NCI-H524 (cell line): ENCODE data around the gene ZBTB42.

ENCODE experiments used
- DNase-seq, 2 experiments: peaks; one replicate each; lab custom pipeline; 2025; lab: John Stamatoyannopoulos, UW

The ZBTB42 gene

GRCh38 chr14:104769324-104770071 is 31.4 kb upstream of the ZBTB42 start:
- no peak for DNase-seq

GRCh38 chr14:104770072-104770579 is 30.8 kb upstream of the ZBTB42 start:
- no peak for DNase-seq

- no peak for DNase-seq
Observed at GRCh38 chr14:104770851-104771272, 30.0 kb upstream of the ZBTB42 start.

DNA sequence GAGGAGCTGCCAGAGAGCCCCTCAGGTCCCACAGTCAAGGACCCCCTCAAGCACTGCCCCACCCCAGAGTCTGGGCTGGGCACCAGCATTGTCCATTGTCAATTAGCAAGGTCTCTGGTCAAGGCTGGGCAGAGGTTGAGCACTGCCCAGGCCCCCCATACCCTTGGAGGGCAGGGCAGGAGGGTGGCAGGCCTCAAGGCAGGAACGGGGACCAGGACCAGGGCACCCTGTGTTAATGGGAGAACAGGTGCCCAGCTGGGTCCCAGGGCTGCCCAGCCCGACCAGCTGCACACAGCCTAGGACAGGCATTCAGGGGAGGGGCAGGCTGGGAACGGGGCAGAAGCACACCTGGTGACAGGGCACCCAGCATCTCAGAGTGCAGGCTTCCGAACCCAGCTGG is 29.5 kb upstream of the ZBTB42 start:
- DNase-seq = no peak

DNA sequence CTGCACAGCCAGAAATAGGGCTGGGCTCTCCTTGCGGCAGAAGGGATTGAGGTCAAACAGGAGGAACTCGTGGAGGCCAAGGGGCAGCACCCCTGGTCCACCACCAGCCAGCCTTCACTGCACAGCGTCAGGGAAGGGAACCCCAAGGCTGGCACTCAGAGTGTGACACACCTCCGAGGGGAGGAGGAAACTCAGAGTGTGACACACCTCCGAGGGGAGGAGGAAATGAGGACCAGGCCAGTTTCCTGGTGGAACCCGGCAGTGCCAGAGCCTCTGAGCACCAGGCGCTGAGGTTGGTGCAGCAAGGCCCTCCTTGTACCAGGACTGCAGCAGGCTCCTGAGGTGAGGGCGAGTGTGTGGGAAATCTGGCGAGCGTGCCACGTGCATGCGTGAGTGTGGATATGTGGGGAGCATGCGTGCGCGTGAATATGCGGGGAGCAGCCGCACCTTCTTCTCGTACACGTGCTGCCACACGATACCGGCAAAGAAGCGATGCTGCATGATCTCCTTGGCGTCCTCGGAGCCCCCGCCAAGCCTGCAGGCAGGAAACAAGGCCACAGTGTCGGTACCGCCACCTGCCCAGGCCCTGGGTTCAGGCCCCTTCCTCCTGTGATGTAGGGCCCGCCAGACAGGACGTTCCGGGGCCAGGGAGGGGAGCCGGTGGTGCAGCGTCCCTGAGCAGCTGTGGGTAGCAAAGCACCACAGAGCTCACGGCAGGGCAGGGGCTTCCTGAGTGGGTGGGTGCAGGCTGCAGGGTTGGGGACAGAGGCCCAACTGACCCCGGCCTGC is 28.8 kb upstream of the ZBTB42 start:
- no peak for DNase-seq

GRCh38 chr14:104772707-104773504 is 28.0 kb upstream of the ZBTB42 start:
- no peak for DNase-seq

DNA sequence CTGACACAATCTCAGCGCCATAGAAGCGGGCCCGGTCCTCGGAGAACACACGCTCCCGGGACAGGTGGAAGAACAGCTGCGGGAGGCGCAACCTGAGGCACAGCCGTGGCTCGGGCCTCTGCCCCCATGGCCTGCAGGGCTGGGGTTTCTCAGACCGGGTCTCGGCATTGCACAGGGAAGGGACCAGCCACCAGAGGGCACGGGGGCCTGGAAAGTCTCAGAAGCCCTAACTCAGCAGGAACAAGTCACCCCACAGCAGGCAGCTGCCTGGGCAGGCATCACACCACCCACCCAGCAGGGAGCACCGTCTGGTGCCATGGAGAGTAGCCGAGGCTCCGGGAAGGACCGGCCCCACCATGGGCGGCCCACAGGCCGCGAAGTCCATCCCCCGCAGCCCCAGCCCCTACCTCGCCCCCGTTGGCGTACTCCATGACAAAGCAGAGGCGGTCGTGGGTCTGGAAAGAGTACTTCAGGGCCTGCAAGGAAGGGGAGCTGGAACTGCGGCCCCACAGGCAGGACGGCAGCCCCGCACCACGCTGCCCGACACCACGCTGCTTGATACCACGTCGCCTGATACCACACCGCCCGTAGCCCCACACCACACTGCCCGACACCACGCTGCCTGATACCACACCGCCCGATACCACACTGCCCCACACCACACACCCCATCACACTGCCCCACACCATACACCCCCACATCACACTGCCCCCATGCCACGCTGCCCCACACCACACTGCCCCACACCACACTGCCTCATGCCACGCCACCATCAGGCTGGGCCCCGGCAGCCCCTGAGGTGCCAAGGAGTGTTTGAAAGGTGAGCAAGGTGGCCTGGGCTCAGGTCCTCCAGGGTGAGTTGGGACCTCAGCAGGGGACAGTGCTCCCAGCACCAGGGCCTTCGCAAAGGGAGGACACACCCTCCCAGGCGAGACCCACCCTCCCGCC is 27.1 kb upstream of the ZBTB42 start:
- DNase-seq = peak in 1 of 2 experiments; percentile 35

DNA sequence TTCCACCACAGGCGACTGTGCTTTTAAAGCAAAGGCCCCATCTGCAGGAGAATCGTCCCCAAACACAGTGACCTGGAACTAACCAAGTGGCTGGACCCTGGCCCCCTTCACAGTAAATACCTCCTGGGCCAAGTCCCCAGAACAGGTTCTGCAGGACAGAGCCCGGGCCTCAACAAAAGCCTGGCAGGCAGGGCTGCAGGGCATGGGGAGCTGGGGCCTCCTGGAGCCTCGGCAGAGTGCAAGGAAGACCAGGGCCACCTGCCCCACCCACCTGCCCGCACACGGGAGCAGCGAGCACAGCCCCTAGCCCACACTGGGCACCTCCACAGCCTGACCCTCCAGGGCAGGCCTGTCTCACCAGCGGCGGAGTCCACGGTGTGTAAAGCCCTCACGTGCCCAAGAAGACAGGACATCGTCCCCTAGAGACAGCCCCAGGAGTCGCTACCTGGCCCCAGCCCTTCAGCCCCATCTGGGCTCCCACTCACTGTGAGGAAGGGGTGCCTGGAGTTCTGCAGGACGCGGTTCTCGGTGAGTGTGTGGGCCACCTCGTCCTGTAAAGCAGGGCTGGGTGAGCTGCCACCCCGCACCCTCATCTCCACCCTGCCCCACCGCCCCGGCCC is 26.3 kb upstream of the ZBTB42 start:
- DNase-seq = no peak

DNA sequence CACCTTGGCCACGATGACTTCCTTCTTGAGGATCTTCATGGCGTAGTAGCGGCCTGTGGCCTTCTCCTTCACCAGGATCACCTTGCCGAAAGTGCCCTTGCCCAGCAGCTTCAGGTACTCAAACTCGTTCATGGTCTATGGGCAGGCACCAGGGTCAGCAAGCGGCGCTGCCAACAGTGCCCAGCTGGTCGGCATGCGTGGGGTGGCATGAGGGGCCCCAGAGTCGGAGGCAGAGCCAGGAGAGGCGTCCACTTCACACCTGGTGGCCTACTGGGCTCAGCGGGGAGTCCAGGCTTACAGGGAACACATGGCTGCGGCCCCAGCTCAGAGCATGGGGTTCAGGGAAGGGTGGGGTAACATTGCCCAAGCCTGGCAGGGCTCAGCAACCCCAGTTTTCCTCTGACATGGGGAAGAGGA is 25.8 kb upstream of the ZBTB42 start:
- no peak for DNase-seq

GRCh38 chr14:104776481-104776880 is 24.4 kb upstream of the ZBTB42 start:
- DNase-seq = no peak

GRCh38 chr14:104776961-104777807 is 23.7 kb upstream of the ZBTB42 start:
- DNase-seq = no peak

DNA sequence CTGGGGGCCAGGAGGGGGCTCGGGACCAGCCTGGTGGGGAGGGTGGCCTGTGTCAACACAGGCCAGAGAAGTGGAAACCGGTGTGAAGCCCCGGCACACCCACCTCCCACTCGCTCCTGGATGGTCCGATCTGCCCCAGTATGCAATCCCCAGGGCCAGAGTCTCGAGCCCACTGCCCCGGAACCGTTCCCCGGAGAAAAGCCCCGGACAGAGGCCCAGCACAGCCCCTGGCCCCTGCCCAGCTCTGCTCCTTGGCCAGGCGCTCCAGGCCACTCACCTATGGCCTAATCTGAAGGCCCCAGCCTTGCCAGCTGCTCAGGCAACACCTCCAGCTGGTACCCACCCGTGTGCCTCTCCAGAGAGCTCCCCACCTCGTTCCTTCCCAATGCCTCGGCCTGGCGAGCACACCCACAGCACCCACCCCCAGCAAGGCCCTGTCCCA is 23.1 kb upstream of the ZBTB42 start:
- no peak for DNase-seq

- peak in 1 of 2 experiments; percentile 29 for DNase-seq
Observed at GRCh38 chr14:104778694-104779331, 22.1 kb upstream of the ZBTB42 start.

DNA sequence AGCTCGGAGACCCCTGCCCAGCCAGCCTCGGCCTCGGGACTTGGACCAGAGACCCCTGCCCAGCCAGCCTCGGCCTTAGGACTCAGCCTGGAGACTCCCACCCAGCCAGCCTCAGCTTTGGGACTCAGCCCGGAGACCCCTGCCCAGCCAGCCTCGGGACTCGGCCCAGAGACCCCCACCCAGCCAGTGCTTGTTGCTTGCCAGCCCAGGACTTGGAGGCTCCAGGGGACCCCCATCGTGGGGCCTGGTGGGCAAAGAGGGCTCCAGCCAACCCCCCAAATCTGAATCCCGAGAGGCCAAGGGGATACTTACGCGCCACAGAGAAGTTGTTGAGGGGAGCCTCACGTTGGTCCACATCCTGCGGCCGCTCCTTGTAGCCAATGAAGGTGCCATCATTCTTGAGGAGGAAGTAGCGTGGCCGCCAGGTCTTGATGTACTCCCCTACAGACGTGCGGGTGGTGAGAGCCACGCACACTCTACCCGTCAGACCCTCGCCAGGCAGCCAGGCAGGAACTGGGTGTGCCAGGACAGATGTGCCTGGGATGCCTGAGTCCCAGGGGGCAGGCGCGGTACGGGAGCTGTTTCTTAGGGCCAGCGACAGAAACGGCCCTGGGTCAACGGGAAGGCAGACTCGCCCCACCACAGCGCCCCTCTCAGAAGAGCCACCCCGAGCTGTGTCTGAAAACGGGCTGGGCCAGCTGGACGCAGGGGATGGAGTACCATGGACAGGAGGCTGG is 21.0 kb upstream of the ZBTB42 start:
- no peak for DNase-seq

- no peak for DNase-seq
Observed at GRCh38 chr14:104780513-104781030, 20.3 kb upstream of the ZBTB42 start.

DNA sequence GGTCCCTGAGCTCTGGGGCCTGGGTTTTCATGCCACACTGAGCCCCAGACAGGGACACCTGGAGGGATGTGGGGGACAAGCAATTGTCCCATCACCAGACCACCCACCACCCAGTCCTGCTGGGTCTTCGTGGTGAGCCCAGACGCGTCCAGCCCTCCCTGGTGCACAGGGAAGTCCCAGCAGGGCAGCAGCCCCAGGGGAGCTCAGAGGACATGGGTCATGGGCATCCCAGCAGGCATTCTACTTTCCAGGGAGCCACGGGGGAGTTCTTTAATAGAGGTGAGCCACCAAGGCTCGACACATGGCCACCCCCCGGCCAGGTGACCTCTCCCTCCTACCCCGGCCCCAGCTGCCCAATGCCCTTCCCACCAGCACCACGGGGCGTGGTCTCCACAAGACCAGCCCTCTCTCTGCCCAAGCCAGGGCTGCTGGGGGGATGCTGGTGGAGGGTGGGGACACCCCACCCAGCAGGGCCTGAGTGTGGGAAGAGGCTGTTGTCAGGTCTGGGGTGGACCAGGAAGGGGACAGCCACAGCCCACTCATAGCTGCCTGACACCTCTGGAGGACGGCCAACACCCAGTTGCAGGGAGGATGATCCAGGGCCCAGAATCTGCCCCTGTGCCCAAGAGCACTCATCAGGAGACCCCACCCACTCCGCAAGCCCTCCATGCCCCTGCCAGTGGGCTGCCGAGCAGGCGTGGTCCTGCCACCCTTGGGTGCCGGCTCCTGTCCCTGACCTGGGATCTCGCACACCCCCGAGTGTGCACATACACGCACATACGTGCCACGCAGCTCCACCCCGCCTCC is 19.4 kb upstream of the ZBTB42 start:
- DNase-seq = no peak

DNA sequence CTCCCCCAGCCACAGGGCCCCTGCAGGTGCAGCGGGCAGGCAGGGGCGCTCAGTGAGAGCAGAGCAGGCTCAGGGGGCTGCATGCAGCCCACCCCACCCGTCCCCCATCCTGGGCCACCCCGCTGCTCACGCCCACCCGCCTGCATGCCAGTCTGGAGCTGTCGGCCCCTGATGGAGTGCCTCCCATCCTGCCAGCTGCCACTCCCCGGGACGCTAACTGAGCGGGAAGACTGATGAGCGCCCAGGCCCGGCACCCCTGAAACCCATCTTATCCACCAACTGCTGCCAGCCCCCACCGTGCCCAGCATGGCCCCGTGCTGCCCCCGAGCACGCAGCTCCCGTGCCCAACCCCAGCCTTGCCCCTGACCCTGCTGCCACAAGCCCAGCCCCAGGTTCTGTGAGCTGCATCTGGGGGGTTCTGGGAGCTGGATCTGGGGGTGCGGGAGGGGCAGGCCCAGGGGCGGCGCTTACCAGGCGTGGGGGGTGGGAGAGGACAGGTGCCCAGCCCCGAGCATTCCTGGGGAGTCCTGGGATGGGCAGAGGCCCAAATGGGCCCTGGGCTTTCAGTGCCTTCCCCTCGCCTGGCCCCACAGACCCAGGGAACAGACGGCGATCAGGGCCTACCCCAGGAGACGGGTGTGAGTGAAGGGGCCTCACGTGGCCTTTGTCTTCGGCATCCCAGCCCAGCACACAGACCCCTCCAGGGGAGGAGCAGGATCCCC is 18.7 kb upstream of the ZBTB42 start:
- DNase-seq = no peak
